Ramos (cell line): ENCODE data around the gene GLP1R.
"Not testable (repeated sequence)": the region's sequence is repeated elsewhere in the genome, so short reads cannot be mapped to it uniquely, and the experiment has no call there.

ENCODE experiments used
- in situ Hi-C: fragments of 300-500 bp; cut with MboI; formaldehyde crosslinking; loops from one replicate; pipeline ENCODE4 v1.14.3; 2022; ENCODE audit warnings: low sequenced_read_pairs; ENCODE audit not compliant: unreplicated experiment

Gene GLP1R

DNA sequence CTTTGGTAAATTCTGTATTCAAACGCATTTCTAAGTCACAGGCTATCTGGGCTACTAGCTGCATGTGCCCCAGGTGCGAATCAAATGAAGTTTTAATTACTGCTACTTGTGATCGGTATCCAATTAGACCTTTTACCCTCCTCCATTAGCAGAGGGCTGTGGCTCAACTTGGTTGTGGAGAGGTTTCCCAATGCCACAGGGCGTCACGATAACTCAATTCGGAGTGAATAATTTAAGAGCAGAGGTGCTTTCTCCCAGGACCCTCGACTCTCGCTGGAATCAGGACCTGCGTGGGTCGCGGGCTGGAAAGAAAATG, 65.8 kb downstream of the GLP1R start:
- in situ Hi-C loops = no loop called here

- in situ Hi-C loops = no loop called here
These were observed 66.4 kb downstream of the GLP1R start, which contains the start of gene SAYSD1 for GRCh38 chr6:39114704-39115599. TSS of gene SAYSD1 (minus strand) at chr6:39115186. CDS start at chr6:39115089, 97 bp downstream.

DNA sequence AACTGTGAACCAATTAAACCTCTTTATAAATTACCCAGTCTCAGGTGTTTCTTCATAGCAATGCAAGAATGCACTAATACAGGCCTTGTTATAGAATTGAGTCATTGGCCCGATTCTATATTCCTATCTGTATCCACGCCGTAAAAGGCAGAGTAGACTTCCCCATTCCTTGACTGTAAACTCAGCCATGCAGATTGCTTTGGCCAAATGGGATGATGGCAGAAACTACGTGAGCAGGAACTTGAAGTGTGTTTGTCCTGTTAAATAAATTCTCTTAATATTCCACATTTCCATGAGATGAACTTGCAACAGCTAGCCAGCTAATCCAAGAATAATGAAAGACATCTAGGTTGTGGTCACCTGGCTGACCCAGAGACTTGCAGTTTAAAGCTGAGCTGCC, 70.3 kb downstream of the GLP1R start:
- in situ Hi-C loops = no loop called here

- in situ Hi-C loops = no loop called here
These were observed 75.5 kb downstream of the GLP1R start for GRCh38 chr6:39124114-39124513.

- in situ Hi-C loops = no loop called here
These were observed 79.5 kb downstream of the GLP1R start for GRCh38 chr6:39128106-39128505.

DNA sequence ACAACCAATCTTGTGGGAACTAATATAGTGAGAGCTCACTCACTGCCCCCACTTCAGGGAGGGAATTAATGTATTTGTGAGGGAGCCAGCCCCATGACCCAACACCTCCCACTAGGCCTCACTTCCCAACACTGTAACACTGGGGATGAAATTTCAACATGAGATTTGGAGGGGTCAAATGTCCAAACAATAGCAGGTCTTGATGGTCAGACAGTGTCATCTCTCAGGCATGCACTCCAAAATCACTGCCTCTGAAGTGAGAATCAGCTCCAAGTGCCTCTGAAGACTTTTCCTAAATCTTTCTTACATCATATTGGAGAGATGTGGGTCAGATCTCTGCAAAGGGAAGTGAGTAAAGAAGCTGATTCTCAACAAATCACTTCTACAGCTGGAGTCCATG, 80.3 kb downstream of the GLP1R start:
- in situ Hi-C loops = no loop called here

GRCh38 chr6:39130691-39131090, 82.1 kb downstream of the GLP1R start:
- in situ Hi-C loops = no loop called here

DNA sequence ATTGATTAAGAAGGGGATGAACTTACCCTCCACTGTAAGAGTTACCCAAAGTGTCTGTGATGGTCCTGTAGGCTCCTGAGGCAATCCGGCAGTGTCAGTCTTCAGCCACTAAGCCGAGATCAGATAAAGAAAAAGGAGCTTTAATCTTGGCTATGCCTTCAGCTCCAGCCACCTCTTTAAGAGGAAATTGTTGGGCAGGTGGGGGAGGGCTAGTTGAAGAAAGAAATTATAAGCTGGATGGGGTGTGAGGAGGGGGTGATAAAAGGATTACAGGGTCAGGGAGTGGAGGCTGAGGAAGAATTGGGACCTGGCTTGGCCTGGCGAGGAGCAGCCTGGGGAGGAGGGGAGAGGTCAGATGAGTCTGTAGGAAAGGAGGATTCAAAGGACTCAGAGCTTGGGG, 86.2 kb downstream of the GLP1R start:
- in situ Hi-C loops = not testable (repeated sequence)

- in situ Hi-C loops = not testable (repeated sequence)
These were observed 87.6 kb downstream of the GLP1R start for GRCh38 chr6:39136207-39136606.

DNA sequence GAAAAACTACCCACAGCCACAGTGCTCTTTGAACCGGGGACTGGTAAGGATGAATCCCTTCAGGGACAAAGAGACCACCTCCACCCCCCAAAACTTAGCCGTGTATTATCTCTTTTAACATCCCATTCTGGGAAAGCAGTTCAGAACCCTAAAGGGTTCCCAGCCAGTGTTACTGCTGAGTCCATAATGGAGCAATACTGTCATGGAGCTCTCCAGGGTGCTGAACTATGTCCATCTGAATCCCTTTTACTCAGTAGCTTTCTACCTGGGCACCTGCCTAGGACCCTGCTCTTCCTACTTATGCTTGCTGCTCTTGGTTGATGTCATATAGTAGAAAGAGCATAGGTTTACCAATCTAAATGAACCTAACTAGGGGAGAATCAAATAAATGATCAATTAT, 88.7 kb downstream of the GLP1R start:
- in situ Hi-C loops = no loop called here
